RPMI8226 (cell line): Measurements from ENCODE around the gene ARHGEF26.

ENCODE experiments used
- DNase-seq: peaks from one replicate; pipeline ENCODE4 v3.0.0-alpha.2; 2015

Gene ARHGEF26

GRCh38 chr3:154121701-154122551 lies 736 bp downstream of the ARHGEF26 start:
- DNase-seq, result no peak

- no peak for DNase-seq
Measured at GRCh38 chr3:154122552-154122911, 1.3 kb downstream of the ARHGEF26 start.

GRCh38 chr3:154122912-154123559 lies 1.8 kb downstream of the ARHGEF26 start:
- DNase-seq, result no peak

- DNase-seq, result no peak
Measured at GRCh38 chr3:154123906-154124305, 2.7 kb downstream of the ARHGEF26 start.

GRCh38 chr3:154125378-154126030 lies 4.3 kb downstream of the ARHGEF26 start:
- no peak for DNase-seq

- no peak for DNase-seq
Measured at GRCh38 chr3:154126651-154127050, 5.5 kb downstream of the ARHGEF26 start.

- DNase-seq, result no peak
Measured at GRCh38 chr3:154129625-154130024, 8.4 kb downstream of the ARHGEF26 start.

- DNase-seq, result no peak
Measured at GRCh38 chr3:154130540-154130939, 9.3 kb downstream of the ARHGEF26 start.

GRCh38 chr3:154131830-154132229 lies 10.6 kb downstream of the ARHGEF26 start:
- DNase-seq, result no peak

GRCh38 chr3:154132777-154133375 lies 11.7 kb downstream of the ARHGEF26 start:
- no peak for DNase-seq

- DNase-seq, result no peak
Measured at GRCh38 chr3:154135511-154136173, 14.5 kb downstream of the ARHGEF26 start.

- no peak for DNase-seq
Measured at GRCh38 chr3:154137036-154137435, 15.8 kb downstream of the ARHGEF26 start.

GRCh38 chr3:154139996-154140436 lies 18.8 kb downstream of the ARHGEF26 start:
- DNase-seq, result no peak

- DNase-seq, result no peak
Measured at GRCh38 chr3:154142608-154143007, 21.4 kb downstream of the ARHGEF26 start.

GRCh38 chr3:154143873-154144272 lies 22.7 kb downstream of the ARHGEF26 start:
- DNase-seq, result no peak

- no peak for DNase-seq
Measured at GRCh38 chr3:154144825-154145465, 23.8 kb downstream of the ARHGEF26 start.

- DNase-seq, result no peak
Measured at GRCh38 chr3:154148541-154148940, 27.4 kb downstream of the ARHGEF26 start.

GRCh38 chr3:154149286-154149685 lies 28.1 kb downstream of the ARHGEF26 start:
- no peak for DNase-seq

GRCh38 chr3:154151969-154152368 lies 30.8 kb downstream of the ARHGEF26 start:
- no peak for DNase-seq

GRCh38 chr3:154152741-154153140 lies 31.6 kb downstream of the ARHGEF26 start:
- no peak for DNase-seq

- no peak for DNase-seq
Measured at GRCh38 chr3:154156530-154156929, 35.3 kb downstream of the ARHGEF26 start.

GRCh38 chr3:154161806-154162205 lies 40.6 kb downstream of the ARHGEF26 start:
- no peak for DNase-seq
